ENCODE data around the gene PPA2.

PPA2 gene

GRCh38 chr4:105461221-105461620 lies 12.6 kb downstream of the PPA2 start:
- POLR2A ChIA-PET: no interaction called here
- Histone ChIP-seq H3K36me3 (ENCODE audit: control insufficient read depth in 2 of 2, insufficient read depth in 1 of 2, low read length in 2 of 2) (no peaks in the 10 kb centered on the region), H3K4me1 (ENCODE audit: control insufficient read depth, insufficient read depth, low read length) (no peaks in the 10 kb centered on the region), H3K4me3 (ENCODE audit: low read depth, low read length) (no peak overlapping the region), H3K27ac (ENCODE audit: extremely low read depth, low read depth, low read length) (no peak overlapping the region), H3K9me3 (ENCODE audit: control insufficient read depth, insufficient read depth, low read depth, low read length) (no peaks in the 10 kb centered on the region)
- TF ChIP-seq ZNF148 (tag by site-specific recombination; IDR thresholded peaks at IDR 0.05; ENCODE audit: borderline replicate concordance) (no peak), ZNF416 (tag by site-specific recombination; IDR thresholded peaks at IDR 0.05) (no peak), HOXD13 (CRISPR knock-in tag; IDR thresholded peaks at IDR 0.05; ENCODE audit: borderline replicate concordance) (no peak), HOXC10 (CRISPR knock-in tag; IDR thresholded peaks at IDR 0.05) (no peak), ZNF23 (tag by site-specific recombination; IDR thresholded peaks at IDR 0.05; ENCODE audit: borderline replicate concordance) (no peak), ZNF785 (tag by site-specific recombination; IDR thresholded peaks at IDR 0.05) (no peak), ZNF423 (tag by site-specific recombination; IDR thresholded peaks at IDR 0.05) (no peak), IKZF3 (tag by site-specific recombination; IDR thresholded peaks at IDR 0.05) (no peak), SETDB1 (IDR thresholded peaks at IDR 0.05; ENCODE audit: insufficient read length, low read length) (no peak), MYNN (tag by site-specific recombination; IDR thresholded peaks at IDR 0.05; ENCODE audit: borderline replicate concordance) (no peak), PBX3 (CRISPR knock-in tag; IDR thresholded peaks at IDR 0.05) (no peak), ZNF155 (tag by site-specific recombination; IDR thresholded peaks at IDR 0.05) (no peak), ZNF311 (tag by site-specific recombination; IDR thresholded peaks at IDR 0.05; ENCODE audit: borderline replicate concordance) (no peak), ZNF610 (tag by site-specific recombination; IDR thresholded peaks at IDR 0.05; ENCODE audit: borderline replicate concordance) (no peak), ZBTB49 (tag by site-specific recombination; IDR thresholded peaks at IDR 0.05; ENCODE audit: low read depth) (no peak), ZNF639 (tag by site-specific recombination; IDR thresholded peaks at IDR 0.05) (no peak), ZNF133 (tag by site-specific recombination; IDR thresholded peaks at IDR 0.05) (no peak)
- CTCF ChIA-PET: interaction anchor here (1.9 kb wide), 1 partner anchor 12 kb away, joined by 7 read pairs; the partner anchor contains the start of gene PPA2

- no peaks in the 10 kb centered on the region for H3K4me1 ChIP-seq (ENCODE audit: control insufficient read depth, insufficient read depth, low read length)
- H3K36me3 ChIP-seq (ENCODE audit: control insufficient read depth in 2 of 2, insufficient read depth in 1 of 2, low read length in 2 of 2): peaks cover 0 to 7% of the 10 kb centered on the region in 2 experiments; a peak in 1 of 3 replicates
- H3K4me3 ChIP-seq (ENCODE audit: low read depth, low read length): no peak overlapping the region
- H3K9me3 ChIP-seq (ENCODE audit: control insufficient read depth, insufficient read depth, low read depth, low read length): no peaks in the 10 kb centered on the region
- POLR2A ChIA-PET: no interaction called here
- CTCF ChIA-PET: interaction anchor here (1.9 kb wide), 1 partner anchor 13 kb away, joined by 7 read pairs; the partner anchor contains the start of gene PPA2
- no peak overlapping the region for H3K27ac ChIP-seq (ENCODE audit: extremely low read depth, low read depth, low read length)
- TF ChIP-seq ZNF610 (tag by site-specific recombination; IDR thresholded peaks at IDR 0.05; ENCODE audit: borderline replicate concordance) (no peak), ZBTB11 (tag by site-specific recombination; conservative IDR thresholded peaks at IDR 0.05; ENCODE audit: low read depth) (no peak), ZNF596 (tag by site-specific recombination; IDR thresholded peaks at IDR 0.05) (no peak), HOXC10 (CRISPR knock-in tag; IDR thresholded peaks at IDR 0.05) (no peak), ZBTB26 (tag by site-specific recombination; optimal IDR thresholded peaks at IDR 0.05) (no peak), ZNF26 (tag by site-specific recombination; IDR thresholded peaks at IDR 0.05) (no peak)
Observed at GRCh38 chr4:105460306-105460705, 13.6 kb downstream of the PPA2 start.
